Measurements from ENCODE around the gene TLR8. TPM values are rescaled to one million over a fixed set of nuclear protein-coding genes. Genes with fewer than 3 reads are reported as not detected.

The TLR8 gene
- total RNA-seq (1 to 10 TPM; 3.3 to 7.0 TPM), polyA plus RNA-seq (1 to 10 TPM in 1 of 2 donors, under 1 TPM in 1; 0.51 to 1.6 TPM)
- long read RNA-seq, donor 1: 0 reads
- long read RNA-seq, donor 2, partial matches to known transcripts: 0 of 2 reads
- long read RNA-seq, donor 2, other reads (novel, unspliced or antisense): 1 of 2 reads

DNA sequence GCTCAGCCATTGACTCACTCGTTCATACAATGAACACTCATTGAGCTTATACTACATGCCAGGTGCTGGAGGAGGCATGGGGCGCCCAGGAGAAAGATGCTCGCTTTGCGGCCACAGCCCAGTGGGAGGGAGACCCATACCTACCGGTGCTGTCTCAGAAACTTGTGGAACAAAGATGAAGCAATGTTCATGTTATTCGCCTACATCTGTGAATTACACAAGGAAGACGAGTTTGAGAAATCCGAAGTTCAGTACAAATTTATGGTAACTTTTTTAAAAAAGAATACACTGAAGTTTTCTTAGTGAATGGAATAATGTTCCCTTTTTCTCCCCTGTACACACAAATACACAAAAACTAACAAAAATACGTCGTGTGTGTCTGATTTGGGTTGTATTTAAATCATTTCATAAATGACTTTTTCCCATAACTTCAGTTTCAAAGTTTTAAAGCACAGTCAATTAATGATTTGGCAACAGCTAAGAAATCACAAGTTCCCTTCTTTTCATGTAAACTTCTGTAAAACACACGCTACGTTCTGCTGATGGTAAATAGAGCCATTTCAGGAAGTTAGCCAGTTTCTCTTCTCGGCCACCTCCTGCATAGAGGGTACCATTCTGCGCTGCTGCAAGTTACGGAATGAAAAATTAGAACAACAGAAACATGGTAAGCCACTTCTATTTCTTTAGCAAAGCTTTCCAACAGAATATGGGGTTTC lies at the start of gene TLR8:
TLR8 (plus strand) TSS at position 575 of the 716 bp plus-strand sequence; CDS start at position 662, 87 bp downstream.
- ATAC-seq (ENCODE audit: low FRiP score) (no peak), DNase-seq (no peak)
- no peaks in the 10 kb centered on the region for H3K9me3 ChIP-seq (ENCODE audit: control insufficient read depth, low read length)
- H3K4me3 ChIP-seq (ENCODE audit: low read length in 2 of 2): no peak within 1 kb of the TSS
- WGBS, 2 donors: 85 to 89% methylated on average over 15 of the region's 15 CpGs
- intact Hi-C loops (cut with DNase I): no loop called here
- no peaks in the 10 kb centered on the region for H3K4me1 ChIP-seq (ENCODE audit: control insufficient read depth in 1 of 2, insufficient read depth in 2 of 2, low read length in 2 of 2)
- no peaks in the 10 kb centered on the region for H3K27me3 ChIP-seq (ENCODE audit: control insufficient read depth in 1 of 2, insufficient read depth in 2 of 2, low read length in 1 of 2)
- no peaks in the 10 kb centered on the region for H3K36me3 ChIP-seq (ENCODE audit: control insufficient read depth in 1 of 2, insufficient read depth in 2 of 2, low read length in 1 of 2)
- H3K27ac ChIP-seq (ENCODE audit: low read depth in 1 of 2, low read length in 2 of 2): no peak within 1 kb of the TSS

DNA sequence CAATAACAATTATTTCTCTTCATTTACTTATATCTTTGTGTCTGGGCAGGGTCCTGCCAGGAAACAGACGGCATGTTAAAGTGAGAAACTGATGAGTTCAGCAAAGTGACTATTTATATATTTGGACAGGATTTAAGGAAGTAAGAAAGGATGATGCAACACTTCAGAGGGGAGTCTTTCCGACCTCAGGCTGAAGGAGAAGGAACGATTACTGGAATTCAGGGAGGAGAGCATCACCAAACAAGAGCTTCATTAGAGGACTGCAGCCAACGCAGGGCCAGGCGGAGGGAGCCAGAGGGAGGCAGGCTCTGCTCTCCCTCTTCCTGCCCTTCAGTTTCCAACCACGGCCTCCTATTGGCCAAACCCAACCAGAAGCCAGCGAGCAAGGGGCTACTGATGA lies 41.1 kb upstream of the TLR8 start:
- H3K4me3 ChIP-seq (ENCODE audit: low read length in 2 of 2): no peak overlapping the region
- intact Hi-C loops (cut with DNase I): no loop called here
- no peaks in the 10 kb centered on the region for H3K9me3 ChIP-seq (ENCODE audit: control insufficient read depth, low read length)
- ATAC-seq (ENCODE audit: low FRiP score) (no peak), DNase-seq (no peak)
- WGBS, 2 donors: 60 to 67% methylated on average over 7 of the region's 7 CpGs
- H3K4me1 ChIP-seq (ENCODE audit: control insufficient read depth in 1 of 2, insufficient read depth in 2 of 2, low read length in 2 of 2): no peaks in the 10 kb centered on the region
- peaks cover 0 to 1% of the 10 kb centered on the region in 2 donors for H3K27me3 ChIP-seq (ENCODE audit: control insufficient read depth in 1 of 2, insufficient read depth in 2 of 2, low read length in 1 of 2)
- no peak overlapping the region for H3K27ac ChIP-seq (ENCODE audit: low read depth in 1 of 2, low read length in 2 of 2)
- H3K36me3 ChIP-seq (ENCODE audit: control insufficient read depth in 1 of 2, insufficient read depth in 2 of 2, low read length in 1 of 2): no peaks in the 10 kb centered on the region

DNA sequence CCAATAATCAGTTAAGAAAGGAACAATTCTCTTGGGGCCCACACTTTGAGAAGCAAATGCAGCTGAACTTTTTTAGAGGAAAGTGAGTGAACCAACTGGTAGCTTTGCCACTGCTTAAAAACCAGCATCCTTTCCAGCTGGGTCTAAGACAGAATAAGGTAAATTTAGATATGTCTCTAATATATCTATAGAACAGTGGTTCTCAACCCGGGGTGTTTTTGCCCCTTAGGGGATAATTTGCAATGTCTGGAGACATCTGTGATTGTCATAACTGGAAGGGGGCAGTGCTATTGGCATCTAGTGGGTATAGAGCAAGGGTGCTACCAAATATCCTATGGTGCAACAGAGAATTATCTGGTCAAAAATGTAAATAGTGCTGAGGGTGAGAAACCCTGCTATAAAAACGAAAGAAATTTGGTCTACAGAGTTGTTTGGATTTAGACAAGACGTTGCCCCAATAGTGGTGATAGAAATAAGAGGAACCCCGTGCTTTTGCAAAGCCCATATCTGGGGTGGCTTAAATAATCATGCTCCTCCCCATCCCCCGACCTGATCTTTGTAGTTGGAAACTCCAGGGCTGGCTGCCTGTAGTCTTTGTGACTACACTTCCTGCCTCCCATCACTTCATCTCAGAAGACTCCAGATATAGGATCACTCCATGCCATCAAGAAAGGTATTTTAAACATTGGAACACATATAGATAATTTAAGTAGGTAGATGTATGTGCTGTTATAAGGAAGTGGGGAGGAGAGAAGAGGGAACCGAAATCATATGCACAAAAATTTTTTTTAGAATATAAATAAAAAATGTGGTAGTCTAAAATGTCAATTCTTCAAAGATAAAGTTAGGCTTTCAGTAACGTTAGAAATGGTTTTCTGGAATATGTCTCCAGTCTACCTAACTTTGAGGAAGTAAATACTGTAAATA lies 39.7 kb upstream of the TLR8 start, which contains the start of gene TLR7:
TLR7 (plus strand) TSS at position 622 of the 927 bp plus-strand sequence. CDS start 507 bp downstream, outside the sequence.
- no peak within 1 kb of the TSS for H3K4me3 ChIP-seq (ENCODE audit: low read length in 2 of 2)
- H3K4me1 ChIP-seq (ENCODE audit: control insufficient read depth in 1 of 2, insufficient read depth in 2 of 2, low read length in 2 of 2): no peaks in the 10 kb centered on the region
- H3K27ac ChIP-seq (ENCODE audit: low read depth in 1 of 2, low read length in 2 of 2): no peak within 1 kb of the TSS
- H3K36me3 ChIP-seq (ENCODE audit: control insufficient read depth in 1 of 2, insufficient read depth in 2 of 2, low read length in 1 of 2): no peaks in the 10 kb centered on the region
- H3K27me3 ChIP-seq (ENCODE audit: control insufficient read depth in 1 of 2, insufficient read depth in 2 of 2, low read length in 1 of 2): peaks cover 0 to 1% of the 10 kb centered on the region in 2 donors
- 62 to 67% methylated on average over 7 of the region's 7 CpGs for WGBS, 2 donors
- DNase-seq (no peak), ATAC-seq (ENCODE audit: low FRiP score) (no peak)
- intact Hi-C loops (cut with DNase I): no loop called here
- no peaks in the 10 kb centered on the region for H3K9me3 ChIP-seq (ENCODE audit: control insufficient read depth, low read length)

DNA sequence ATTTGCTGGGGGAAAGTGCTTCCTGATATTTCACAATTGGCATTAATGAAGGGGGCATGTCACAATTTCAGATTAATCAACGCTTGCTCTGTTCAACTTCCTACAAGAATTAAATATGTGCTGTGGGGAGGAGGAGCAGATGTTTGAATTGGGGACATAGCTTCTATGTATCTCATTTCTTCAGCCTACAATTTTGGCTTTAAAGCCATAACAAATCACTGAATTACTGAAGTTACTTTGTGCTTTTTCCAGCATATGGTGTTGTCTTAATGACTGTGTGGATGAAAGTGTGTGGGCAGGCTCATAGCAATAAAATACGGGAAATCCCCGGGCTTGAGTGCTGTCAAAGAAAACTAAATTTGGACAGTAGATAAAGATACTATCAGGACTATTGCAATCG lies 38.7 kb upstream of the TLR8 start:
- no peak for DNase-seq
- Histone ChIP-seq H3K4me1 (ENCODE audit: control insufficient read depth in 1 of 2, insufficient read depth in 2 of 2, low read length in 2 of 2) (no peaks in the 10 kb centered on the region), H3K4me3 (ENCODE audit: low read length in 2 of 2) (no peak overlapping the region), H3K27ac (ENCODE audit: low read depth in 1 of 2, low read length in 2 of 2) (no peak overlapping the region), H3K9me3 (ENCODE audit: control insufficient read depth, low read length) (no peaks in the 10 kb centered on the region), H3K36me3 (ENCODE audit: control insufficient read depth in 1 of 2, insufficient read depth in 2 of 2, low read length in 1 of 2) (no peaks in the 10 kb centered on the region), H3K27me3 (ENCODE audit: control insufficient read depth in 1 of 2, insufficient read depth in 2 of 2, low read length in 1 of 2) (peaks cover 0 to 1% of the 10 kb centered on the region in 2 donors)
- intact Hi-C loops (cut with DNase I): no loop called here
- ATAC-seq (ENCODE audit: low FRiP score): no peak
- WGBS, 2 donors: 41 to 56% methylated on average over 4 of the region's 4 CpGs

DNA sequence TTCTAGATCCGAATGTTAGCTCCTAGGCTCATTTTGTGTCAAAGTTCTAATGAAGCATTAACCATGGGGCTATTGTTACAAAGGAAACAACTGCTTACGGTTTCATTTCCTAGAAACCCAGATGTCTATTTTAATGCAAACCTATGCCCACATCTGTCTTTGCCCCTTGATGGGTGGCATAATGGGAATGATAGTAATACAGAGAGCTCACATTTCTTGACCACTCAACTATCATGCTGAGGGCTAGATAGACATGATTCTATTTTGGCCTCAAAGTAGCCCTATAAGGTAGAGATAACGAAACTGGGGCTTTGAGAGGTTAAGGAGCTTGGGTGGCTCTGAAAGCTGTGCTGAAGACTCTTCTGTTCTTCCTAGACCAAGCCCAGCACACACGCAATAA lies 37.7 kb upstream of the TLR8 start:
- ATAC-seq (ENCODE audit: low FRiP score) (no peak), DNase-seq (no peak)
- H3K4me3 ChIP-seq (ENCODE audit: low read length in 2 of 2): no peak overlapping the region
- H3K4me1 ChIP-seq (ENCODE audit: control insufficient read depth in 1 of 2, insufficient read depth in 2 of 2, low read length in 2 of 2): no peaks in the 10 kb centered on the region
- intact Hi-C loops (cut with DNase I): no loop called here
- H3K27me3 ChIP-seq (ENCODE audit: control insufficient read depth in 1 of 2, insufficient read depth in 2 of 2, low read length in 1 of 2): peaks cover 0 to 1% of the 10 kb centered on the region in 2 donors
- H3K27ac ChIP-seq (ENCODE audit: low read depth in 1 of 2, low read length in 2 of 2): no peak overlapping the region
- no peaks in the 10 kb centered on the region for H3K9me3 ChIP-seq (ENCODE audit: control insufficient read depth, low read length)
- H3K36me3 ChIP-seq (ENCODE audit: control insufficient read depth in 1 of 2, insufficient read depth in 2 of 2, low read length in 1 of 2): no peaks in the 10 kb centered on the region
- 81 to 93% methylated on average over 4 of the region's 4 CpGs for WGBS, 2 donors

DNA sequence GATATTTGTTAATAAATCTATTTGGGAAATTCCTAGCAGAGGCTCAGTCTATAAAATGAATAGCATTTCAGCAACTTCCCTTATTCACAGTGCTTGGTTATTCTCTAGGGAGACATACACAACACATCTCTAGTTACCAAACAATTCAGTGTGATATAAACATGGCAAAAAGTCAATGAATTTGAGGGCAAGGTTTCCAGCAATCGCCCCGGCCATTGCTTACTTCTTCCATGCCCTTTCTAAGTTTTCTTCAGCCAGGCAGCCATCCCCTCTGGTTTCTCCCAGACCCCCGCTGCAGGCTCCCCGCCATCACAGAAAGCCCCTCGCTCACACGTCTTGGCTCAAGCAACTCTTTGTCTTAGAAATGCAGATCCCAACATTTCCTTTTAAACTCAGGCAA lies 35.2 kb upstream of the TLR8 start:
- no peaks in the 10 kb centered on the region for H3K36me3 ChIP-seq (ENCODE audit: control insufficient read depth in 1 of 2, insufficient read depth in 2 of 2, low read length in 1 of 2)
- H3K27me3 ChIP-seq (ENCODE audit: control insufficient read depth in 1 of 2, insufficient read depth in 2 of 2, low read length in 1 of 2): no peaks in the 10 kb centered on the region
- WGBS, 2 donors: 64 to 83% methylated on average over 6 of the region's 6 CpGs
- H3K27ac ChIP-seq (ENCODE audit: low read depth in 1 of 2, low read length in 2 of 2): no peak overlapping the region
- DNase-seq: no peak
- ATAC-seq (ENCODE audit: low FRiP score): no peak
- no peaks in the 10 kb centered on the region for H3K4me1 ChIP-seq (ENCODE audit: control insufficient read depth in 1 of 2, insufficient read depth in 2 of 2, low read length in 2 of 2)
- no peak overlapping the region for H3K4me3 ChIP-seq (ENCODE audit: low read length in 2 of 2)
- intact Hi-C loops (cut with DNase I): no loop called here
- no peaks in the 10 kb centered on the region for H3K9me3 ChIP-seq (ENCODE audit: control insufficient read depth, low read length)

DNA sequence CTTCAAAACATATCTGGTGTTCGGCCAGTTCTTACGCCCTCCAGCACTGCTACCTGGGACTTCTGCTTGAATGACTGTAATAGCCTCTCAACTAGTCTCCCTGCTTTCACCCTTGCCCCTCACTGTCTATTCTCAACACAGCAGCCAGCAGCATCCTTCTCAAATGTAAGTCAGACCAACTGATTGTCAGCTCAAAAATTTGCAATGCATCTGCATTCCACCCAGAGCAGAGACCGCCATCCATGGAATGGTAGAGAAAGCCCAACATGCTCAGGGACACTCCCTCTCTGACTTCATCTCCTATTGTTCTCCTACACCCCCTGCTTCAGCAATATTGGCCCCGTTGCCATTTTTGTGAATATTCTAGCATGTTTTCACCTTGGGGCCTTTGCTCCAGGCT lies 33.7 kb upstream of the TLR8 start:
- H3K27me3 ChIP-seq (ENCODE audit: control insufficient read depth in 1 of 2, insufficient read depth in 2 of 2, low read length in 1 of 2): no peaks in the 10 kb centered on the region
- no peak for ATAC-seq (ENCODE audit: low FRiP score)
- no peaks in the 10 kb centered on the region for H3K4me1 ChIP-seq (ENCODE audit: control insufficient read depth in 1 of 2, insufficient read depth in 2 of 2, low read length in 2 of 2)
- 80 to 81% methylated on average over 4 of the region's 4 CpGs for WGBS, 2 donors
- no peak overlapping the region for H3K27ac ChIP-seq (ENCODE audit: low read depth in 1 of 2, low read length in 2 of 2)
- H3K36me3 ChIP-seq (ENCODE audit: control insufficient read depth in 1 of 2, insufficient read depth in 2 of 2, low read length in 1 of 2): no peaks in the 10 kb centered on the region
- no peaks in the 10 kb centered on the region for H3K9me3 ChIP-seq (ENCODE audit: control insufficient read depth, low read length)
- no peak overlapping the region for H3K4me3 ChIP-seq (ENCODE audit: low read length in 2 of 2)
- intact Hi-C loops (cut with DNase I): no loop called here
- DNase-seq: no peak

DNA sequence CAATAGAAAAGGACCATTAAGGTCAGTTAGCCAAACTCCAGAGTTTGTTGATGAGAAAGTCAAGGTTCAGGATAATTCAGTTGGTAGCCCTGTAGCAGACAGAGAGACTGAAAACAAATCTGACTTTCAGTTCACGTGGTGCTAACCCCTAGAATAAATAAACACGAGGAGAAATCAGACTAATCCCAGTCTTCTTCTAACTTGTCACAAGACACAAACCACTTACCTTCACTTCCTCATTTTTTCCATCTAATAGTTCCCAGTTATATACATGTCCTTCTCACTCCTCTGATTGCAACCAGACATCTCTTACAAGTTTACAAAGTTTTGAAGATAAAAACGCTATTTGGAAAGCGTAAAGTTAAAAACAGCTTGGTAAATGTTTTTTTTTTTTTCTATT lies 31.8 kb upstream of the TLR8 start:
- no peak for ATAC-seq (ENCODE audit: low FRiP score)
- Histone ChIP-seq H3K27me3 (ENCODE audit: control insufficient read depth in 1 of 2, insufficient read depth in 2 of 2, low read length in 1 of 2) (no peaks in the 10 kb centered on the region), H3K4me1 (ENCODE audit: control insufficient read depth in 1 of 2, insufficient read depth in 2 of 2, low read length in 2 of 2) (no peaks in the 10 kb centered on the region), H3K9me3 (ENCODE audit: control insufficient read depth, low read length) (no peaks in the 10 kb centered on the region), H3K36me3 (ENCODE audit: control insufficient read depth in 1 of 2, insufficient read depth in 2 of 2, low read length in 1 of 2) (no peaks in the 10 kb centered on the region), H3K27ac (ENCODE audit: low read depth in 1 of 2, low read length in 2 of 2) (no peak overlapping the region), H3K4me3 (ENCODE audit: low read length in 2 of 2) (no peak overlapping the region)
- no peak for DNase-seq
- WGBS, 2 donors: 48 to 49% methylated on average over 4 of the region's 4 CpGs
- intact Hi-C loops (cut with DNase I): no loop called here
